GM18519 (cell line): ENCODE measurements around the gene FRMD4A.
A peak's percentile ranks its signal among the peaks of the same experiment; 100 is the strongest.
"Not testable (repeated sequence)": the region's sequence is repeated elsewhere in the genome, so short reads cannot be mapped to it uniquely, and the experiment has no call there.

Experiments
- ATAC-seq: cut with Tn5 transposase; IDR thresholded peaks from one replicate; pipeline ENCODE4 v1.9.1; 2021; ENCODE audit warnings: mild to moderate bottlenecking, moderate library complexity; ENCODE audit not compliant: unreplicated experiment, low FRiP score

The FRMD4A gene

DNA sequence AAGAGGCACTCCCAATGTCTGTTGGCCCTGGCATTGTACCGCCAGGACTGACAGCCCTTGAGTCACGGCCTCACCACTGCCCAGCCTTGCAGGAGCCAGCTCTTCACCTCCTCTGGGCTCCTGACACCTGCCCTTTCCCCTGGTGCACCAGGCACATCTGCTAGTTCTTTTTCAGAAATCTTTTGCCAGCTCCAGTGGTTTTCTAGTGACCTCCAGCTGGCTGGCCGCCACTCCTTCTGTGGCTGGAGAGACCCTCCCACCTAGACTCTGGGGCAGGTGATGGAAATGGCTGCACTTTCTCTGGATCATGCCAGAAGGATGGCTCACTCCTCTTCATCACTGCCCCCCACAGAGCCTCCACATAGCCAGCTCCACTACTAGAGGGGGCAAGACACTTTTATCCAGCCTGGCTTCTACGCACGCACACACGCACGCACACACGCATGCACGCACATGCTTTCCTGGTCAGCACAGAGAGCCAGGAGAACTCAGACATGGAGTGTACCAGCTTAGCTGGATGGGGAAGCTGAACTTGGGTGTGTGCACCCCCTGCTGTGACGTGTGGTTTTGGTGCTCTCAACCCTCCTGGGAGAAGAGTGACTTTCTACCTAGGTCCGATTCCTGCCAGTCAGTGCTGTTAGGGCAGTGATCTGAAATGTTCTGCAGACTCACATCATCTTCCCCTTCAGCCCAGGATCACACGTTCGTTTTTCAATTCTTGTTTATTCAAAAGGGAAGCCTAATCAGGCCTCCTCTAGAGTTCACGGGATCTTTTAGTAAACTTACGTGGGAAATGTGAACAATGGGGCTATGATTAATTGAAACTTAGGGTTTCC, 522.0 kb downstream of the FRMD4A start:
- no peak for ATAC-seq

DNA sequence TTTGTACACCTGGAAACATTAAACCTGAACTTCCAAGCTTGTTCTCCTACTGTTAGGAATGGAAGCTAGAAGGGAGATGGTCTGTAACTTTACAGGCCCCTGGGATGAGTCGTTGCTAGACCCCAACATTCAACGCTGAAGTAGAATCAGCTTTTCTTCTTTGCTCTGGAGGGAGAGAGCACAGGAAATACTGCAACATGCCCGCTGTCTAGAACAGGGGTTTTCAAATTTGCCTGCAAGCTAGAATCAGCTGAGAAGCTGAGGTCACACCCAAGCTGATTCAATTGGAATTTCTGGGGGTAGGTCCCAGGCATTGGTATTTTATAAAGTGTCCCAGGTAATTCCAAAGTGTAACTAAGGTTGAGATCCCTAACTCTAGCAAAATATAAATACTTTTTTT, 524.3 kb downstream of the FRMD4A start:
- no peak for ATAC-seq

DNA sequence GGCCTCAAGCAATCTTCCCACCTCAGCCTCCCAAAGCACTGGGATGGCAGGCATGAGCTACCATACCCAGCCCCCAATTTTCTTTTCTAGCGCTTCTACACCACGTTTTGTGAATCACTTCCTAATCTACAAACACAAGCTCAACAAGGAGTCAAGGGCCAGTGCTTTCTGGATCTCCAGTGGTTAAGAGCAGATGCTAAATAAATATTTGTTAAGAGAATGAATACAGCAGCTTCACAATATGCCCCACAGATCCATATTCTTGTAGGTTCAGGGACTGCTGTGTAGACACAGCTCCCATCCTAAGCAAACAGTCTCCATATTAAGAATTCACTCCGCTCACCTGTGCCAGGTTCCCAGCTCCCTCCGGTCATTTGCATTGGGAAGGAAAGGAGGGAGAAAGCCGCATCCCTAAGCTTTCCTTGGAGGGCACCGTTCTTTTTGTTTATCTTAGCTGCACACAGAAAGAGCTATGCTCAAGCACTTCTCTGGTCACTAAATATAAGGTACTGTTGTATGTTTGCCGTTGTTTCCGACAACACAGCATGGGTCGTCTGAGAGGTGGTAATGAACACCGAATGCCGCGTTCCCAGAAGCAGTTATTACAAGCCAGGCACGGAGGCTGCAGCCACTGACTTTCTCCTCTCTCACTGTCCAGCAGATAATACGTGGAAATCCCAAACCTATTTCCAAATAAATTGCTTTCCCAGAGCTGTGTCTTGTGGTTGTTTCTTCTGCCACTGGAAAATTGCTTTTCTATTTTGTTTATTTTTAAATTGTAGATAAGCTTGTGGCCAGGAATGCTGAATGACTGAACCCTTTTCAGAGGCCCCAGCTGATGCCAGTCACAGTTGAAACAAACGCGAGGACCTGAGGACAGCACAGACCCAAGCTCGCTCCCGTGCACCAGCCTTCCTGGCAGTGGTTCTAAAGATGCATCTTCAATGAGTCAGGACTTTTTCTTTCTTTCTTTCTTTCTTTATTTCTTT, 526.9 kb downstream of the FRMD4A start:
- no peak for ATAC-seq

DNA sequence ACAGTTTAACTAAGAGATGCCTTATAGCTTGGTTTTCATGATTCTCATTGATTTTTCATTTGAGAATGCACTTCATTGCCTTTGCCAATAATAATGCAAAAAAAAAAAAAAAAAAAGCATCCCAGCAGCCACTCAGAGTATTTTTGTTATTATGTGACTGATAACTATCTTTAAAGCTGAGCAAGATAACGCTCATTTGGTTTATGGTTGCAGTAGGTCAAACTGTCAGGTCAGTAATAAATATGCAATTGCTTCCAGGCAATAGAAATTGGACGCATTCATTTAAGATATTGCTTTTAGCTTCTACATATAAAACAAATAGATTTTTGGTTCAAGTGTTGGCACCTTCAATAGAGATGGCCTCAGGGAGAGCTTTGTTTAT, 528.8 kb downstream of the FRMD4A start:
- ATAC-seq = no peak

DNA sequence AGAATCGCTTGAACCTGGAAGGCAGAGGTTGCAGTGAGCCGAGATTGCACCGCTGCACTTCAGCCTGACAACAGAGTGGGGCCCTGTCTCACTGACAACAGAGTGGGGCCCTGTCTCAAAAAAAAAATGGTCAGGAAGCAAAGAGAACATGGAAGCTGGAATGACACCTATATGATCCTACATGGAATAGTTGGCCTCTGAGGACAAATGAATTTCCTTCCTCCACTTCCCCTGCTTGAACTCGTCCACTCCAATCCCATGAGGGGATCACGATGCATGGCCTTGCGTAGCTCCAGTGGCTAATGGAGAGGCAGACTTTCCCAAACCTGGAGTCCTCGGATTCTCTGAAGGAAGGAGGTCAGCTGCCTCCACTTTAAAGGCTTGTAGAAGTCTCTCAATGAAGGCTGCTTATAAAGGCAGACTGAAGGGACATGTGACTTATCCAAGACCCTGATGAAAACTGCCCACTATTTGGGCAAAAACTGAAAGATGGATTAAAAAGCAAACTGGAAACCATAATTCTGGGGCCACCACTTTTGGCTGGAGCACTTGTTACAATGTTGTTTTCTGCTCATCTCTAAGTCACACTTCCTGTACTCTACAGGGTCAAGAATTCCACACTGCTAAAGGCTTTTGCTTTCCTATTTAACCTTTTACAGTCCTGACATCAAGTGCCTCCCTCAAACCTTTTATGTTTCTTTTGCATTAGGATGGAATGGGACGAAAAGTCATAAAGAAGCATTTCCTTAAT, 529.4 kb downstream of the FRMD4A start:
- no peak for ATAC-seq

DNA sequence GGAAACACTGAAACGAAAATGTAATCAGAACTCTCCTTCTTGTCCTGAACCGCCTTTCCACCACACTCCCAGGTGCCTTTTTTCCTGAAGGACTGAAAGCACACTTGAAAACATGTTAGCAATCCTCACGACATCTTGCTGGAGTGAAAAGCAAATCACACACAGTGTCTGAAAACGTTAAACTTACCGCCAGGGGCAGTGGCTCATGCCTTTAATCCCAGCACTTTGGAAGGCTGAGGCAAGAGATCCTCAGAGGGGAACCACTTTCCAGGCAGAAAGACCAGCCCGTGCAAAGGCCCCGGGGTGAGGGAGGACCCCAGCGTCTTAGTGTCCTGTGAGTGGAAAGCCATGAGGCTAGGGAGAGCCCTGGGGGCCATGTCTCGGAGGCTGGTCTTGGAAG, 533.6 kb downstream of the FRMD4A start:
- no peak for ATAC-seq

DNA sequence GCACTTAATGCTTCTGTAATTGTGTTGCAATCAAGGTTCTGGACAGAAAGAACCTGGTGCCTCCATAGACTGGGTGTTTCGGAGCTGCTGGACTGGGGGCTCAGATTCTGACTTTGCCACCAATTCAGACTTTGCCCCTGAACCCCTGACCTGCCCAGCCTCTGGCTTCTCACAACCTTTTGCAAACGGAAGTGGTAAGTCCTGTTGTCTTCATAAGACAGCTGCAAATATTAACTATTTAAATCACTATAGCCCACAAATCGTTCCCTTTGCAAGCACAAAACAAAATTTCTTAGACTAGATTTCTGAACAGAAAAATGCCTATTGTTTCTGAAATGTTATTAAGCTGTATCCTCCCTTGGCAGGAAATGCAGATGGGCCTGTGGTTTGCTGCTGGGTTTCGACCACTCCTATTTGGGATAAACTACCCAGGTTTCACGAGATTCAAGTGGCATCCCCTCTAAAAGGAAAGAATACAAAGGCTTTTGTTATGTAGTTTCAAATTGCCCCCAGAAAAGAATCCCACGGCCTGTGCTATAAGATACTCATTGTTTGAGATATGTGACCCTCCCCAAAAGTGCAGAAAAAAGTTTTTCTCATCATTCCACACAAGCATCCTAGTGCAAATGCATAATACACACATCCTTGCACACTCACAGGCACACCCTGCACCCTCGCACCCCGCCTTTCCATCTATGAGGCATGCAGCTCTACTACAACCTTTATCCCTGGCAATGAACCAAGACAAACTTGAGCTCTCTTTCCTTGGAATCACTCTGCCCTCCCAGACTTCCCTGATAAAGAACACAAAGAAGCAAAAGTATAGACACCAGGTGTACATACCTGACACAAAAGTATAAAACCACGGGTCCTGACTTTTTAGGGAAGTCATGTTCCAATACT, 534.8 kb downstream of the FRMD4A start:
- no peak for ATAC-seq

DNA sequence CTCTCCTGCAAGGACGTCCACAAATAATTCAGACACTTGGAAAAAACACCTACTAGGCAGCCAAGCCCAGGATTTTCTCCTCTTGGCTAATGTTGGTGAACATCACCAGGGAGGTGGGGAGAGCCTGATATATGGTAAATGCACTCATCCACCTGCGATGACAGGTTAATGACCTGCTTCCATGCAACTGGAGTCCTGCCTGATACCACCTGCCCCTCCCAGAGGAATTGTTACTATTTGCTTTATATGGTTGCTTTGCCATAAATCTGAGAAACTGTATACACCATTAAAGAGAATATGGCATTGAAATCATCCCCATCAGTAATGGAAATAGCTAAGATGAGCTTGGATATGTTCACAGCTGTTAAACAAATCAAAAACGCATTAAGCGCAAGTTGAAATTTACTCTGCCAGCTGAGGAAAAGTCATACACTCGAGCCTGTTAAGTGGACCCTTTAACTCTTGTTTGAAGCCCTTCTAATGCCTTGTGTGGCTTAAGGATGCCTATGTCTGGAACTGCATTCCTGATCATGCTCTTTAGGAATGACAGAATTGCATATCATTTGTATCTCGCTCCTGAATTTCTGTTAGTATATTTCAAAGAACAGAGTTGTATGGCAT, 535.6 kb downstream of the FRMD4A start:
- ATAC-seq = no peak

DNA sequence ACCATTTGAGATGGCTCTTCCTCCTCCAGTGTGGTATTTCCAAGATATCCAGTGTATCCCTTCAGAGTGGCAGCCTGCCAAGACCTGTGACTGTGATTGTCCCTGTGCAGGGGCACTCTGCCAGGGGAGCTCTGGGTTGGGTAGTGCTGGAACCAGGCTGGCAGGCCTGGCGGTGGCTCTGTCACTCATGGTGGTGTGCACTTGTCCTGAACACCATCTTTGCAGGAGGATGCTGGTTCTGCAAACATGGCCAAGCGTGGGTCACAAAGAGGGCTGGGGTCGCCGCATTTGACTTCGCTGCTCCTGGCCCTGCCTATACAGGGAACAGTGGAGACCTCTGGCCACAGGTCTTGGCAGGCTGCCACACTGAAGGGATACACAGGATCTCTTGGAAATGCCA, 538.7 kb downstream of the FRMD4A start:
- no peak for ATAC-seq

DNA sequence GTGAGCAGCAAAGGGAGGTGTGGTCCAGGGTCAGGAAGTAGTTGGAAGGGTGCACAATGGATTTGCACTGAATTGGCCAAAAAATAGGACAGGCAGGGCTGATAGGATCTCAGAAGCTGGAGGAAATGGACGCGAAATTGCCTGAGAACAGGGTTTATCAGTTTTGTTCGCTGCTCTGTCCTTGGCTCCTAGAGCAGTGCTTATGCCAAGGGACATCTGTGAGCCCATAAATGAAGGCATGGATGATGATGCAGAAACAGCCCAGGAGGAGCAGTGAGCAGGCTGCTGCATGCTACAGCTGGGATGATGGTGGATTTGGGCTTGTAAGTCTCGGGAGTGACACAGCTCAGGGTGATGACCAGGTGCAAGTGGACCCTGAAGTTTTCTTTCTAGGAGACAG, 539.2 kb downstream of the FRMD4A start:
- no peak for ATAC-seq

DNA sequence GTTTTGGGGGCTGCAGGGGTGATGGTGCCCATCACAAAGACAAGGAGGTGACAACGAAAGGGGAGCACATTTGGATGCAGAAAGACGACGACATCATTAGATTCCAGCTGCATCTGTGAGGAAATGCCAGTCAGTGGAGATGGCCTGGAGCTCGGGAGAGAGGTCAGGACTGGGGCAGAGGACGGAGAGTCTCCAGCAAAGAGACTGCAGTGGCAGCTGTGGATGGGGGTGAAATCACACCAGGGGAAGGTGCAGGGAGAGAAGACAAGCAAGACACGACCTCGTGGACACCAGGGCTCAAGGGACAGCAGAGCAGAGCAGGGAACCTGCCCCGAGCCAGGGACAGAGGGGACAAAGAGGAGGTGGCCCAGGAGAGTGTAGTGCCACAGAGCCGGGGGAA, 540.5 kb downstream of the FRMD4A start:
- ATAC-seq = no peak

DNA sequence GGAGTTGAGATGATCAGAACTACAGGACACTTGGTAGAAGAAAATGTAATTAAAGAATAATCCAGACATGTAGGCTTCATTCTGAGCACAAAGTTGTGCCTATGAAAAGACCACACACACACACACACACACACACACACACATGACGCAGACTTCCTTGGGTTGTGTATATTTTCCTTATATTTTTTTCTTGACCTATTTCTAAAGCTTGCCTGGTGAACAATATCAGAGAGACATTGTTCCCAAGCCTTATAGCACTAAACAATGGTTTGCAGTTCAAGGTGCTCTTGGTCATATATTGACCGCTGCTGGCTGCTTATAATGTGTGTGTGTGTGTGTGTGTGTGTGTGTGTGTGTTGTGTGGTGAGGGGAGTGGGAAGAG, 541.3 kb downstream of the FRMD4A start:
- ATAC-seq = no peak

DNA sequence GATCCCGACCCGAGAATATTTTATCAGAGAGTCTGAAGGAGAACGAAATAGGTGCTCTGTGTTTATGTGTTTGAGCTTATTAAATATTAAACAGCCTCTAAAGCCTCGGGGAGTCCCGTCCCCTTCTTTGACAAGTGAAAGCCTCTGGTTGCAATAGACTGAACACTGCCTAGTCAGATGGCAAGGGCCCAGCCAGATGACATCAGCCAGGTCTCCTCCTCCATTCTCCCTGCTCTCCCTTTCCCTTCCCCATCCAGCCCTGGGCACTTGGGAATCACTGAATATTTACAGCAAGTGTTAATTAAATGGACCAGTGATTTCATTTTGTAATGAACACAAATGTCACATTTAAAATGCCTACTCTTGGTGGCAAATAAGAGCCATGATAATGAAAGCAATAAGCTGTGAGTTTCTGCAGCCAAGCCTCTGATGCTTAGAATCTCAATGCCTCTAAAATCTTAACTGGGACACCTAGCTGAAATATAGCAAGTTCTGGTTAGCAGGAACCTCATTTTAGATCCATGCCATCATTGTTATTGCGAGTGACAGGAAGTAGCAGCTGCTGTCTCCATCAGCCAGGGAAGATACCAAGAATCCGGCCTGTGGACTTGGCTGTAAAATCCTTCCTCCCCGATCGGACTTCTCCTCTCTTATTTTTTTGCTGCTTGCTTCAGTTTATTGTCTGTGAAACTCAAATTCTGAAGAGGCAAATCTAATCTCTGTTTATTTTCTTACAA, 541.8 kb downstream of the FRMD4A start:
- no peak for ATAC-seq

DNA sequence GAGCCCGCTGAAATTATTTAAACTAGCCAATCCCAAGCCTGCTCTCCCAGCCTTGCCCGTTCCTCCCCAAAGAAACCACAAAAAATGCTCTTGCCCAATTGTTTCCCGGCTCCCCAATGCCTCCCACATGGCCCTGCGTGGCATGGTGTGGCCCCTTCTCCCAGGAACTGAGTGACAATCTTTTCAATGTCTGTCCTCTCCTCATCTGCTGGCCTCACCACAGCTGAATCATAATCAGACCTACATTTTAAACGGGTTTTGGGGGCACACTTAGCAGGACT, 542.5 kb downstream of the FRMD4A start:
- no peak for ATAC-seq

DNA sequence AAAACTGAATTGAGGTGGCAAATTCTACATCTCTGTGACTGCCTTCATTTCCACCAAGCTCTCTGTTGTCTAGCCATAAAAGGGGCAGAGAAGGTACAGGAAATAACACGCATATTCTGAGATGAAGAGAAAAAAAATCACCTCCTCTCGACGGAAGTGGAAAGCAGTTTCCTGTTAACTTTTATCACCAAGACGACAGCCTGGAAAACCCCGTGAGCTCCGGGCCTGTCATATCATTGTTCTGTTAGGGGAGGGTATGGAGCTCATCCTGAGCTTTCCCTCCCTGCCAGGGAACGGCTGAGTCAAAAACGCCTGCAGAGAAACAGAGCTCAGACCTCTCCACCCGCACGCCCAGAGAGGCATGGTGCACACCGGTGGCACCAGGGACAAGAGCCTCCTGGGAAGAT, 543.7 kb downstream of the FRMD4A start:
- ATAC-seq = no peak

DNA sequence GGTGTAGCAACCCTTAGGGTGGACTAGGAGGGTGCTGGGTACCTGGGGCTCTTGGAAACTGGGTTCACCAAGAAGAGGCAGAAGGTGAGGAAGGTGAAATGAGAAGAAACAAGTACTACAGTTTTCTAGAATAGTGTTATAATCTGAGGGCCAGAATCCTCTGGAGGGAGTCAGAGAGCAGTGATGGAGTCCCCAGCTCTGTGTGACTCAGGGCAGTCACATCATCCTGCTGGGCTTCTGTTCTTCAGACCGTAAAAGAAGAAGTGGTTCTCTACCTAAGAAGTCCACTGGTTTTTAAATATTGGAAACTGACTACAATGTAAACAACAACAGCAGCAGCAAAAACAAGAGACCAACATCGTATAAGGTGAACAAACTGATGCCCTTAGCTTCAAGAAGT, 546.7 kb downstream of the FRMD4A start:
- no peak for ATAC-seq

DNA sequence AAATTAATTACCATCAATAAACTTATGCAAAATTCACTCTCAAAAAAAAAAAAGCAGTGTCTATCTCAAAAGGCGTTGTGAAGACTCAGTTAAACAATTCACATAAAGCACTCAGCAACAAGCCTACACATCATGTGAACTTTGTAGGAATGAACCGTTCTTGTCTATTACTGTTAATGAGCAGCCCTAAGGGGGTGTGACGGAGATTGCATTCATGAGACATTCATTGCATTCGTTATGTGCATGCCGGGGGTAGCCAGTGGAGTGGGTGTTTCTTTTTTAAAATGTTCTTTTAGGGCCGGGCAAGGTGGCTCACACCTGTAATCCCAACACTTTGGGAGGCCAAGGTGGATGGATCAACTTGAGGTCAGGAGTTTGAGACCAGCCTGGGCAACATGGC, 551.0 kb downstream of the FRMD4A start:
- ATAC-seq = no peak

DNA sequence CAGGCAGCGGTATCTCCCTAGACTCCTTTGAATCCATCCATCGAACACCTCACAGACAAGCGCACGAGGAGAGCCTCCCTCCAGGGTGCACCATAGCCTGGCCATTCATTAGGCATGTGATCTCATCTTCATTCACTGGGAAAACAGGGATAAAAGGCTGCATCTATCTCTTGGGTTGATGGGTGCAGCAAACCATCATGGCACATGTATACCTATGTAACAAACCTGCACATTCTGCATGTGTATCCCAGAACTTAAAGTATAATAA, 552.1 kb downstream of the FRMD4A start:
- ATAC-seq = not testable (repeated sequence)

DNA sequence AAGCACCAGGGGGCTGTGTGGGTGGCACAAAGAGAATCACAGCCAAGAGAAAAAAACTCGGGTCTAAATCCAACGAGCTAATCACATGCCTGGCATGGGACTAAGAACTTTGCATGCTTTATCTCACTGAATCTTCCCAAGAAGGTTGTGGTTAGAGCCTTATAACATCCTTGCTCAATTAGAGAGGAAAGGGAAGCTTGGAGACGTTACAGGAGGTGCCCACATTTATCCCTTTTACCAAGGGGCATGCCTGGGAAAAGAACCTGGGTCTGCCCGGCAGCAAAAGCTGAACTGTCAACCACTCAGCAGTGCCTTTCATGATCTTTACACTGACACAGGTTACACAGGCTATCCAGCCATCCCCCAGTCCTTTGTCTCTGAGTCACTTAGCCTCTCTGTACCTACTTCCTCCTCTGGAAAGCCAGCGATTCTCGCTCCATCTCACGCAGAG, 553.8 kb downstream of the FRMD4A start:
- peak; percentile 66 for ATAC-seq
